ENCODE results near the gene ADAM22. TPM values are rescaled to one million over a fixed set of nuclear protein-coding genes. Genes with fewer than 3 reads are reported as not detected.
A peak's percentile ranks its signal among the peaks of the same experiment; 100 is the strongest.

Gene ADAM22
- total and polyA plus RNA-seq, 10 of the 15 experiments (the other 5 are each of a cell fraction or from before 2014, with no cell fraction given): 1.4 to 24.5 (median 7.6) TPM

GRCh38 chr7:88218836-88219605 is 285.0 kb downstream of the ADAM22 start (continued):
- peak; percentile 25; the same call in 1 of the 2 replicates for TF ChIP-seq DPF2 (IDR thresholded peaks at IDR 0.05)
- TF ChIP-seq RAD51 (IDR thresholded peaks at IDR 0.05): peak; percentile 12; the same call in 1 of the 2 replicates
- TF ChIP-seq, protein P1, sequence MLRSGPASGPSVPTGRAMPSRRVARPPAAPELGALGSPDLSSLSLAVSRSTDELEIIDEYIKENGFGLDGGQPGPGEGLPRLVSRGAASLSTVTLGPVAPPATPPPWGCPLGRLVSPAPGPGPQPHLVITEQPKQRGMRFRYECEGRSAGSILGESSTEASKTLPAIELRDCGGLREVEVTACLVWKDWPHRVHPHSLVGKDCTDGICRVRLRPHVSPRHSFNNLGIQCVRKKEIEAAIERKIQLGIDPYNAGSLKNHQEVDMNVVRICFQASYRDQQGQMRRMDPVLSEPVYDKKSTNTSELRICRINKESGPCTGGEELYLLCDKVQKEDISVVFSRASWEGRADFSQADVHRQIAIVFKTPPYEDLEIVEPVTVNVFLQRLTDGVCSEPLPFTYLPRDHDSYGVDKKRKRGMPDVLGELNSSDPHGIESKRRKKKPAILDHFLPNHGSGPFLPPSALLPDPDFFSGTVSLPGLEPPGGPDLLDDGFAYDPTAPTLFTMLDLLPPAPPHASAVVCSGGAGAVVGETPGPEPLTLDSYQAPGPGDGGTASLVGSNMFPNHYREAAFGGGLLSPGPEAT (IDR thresholded peaks at IDR 0.05; ENCODE audit: low read depth): peak; percentile 3
- TF ChIP-seq ETV6 (conservative IDR thresholded peaks at IDR 0.05 in 1 of 2, IDR thresholded peaks at IDR 0.05 in 1 of 2; ENCODE audit: borderline replicate concordance in 1 of 2, low read depth in 1 of 2): peak in 1 of 2 experiments; percentile 80; a peak in 2 of 4 replicates
- TF ChIP-seq HDAC6 (IDR thresholded peaks at IDR 0.05; ENCODE audit: unreplicated experiment): peak; percentile 56
- 0 out of 2 replicates have a peak, but pooled peaks have one; percentile 12 for TF ChIP-seq PAX5 (IDR thresholded peaks at IDR 0.05; ENCODE audit: borderline replicate concordance, low read depth, low read length)
- peak; percentile 54 for TF ChIP-seq IKZF1 (conservative IDR thresholded peaks at IDR 0.05)
- TF ChIP-seq, protein P2, sequence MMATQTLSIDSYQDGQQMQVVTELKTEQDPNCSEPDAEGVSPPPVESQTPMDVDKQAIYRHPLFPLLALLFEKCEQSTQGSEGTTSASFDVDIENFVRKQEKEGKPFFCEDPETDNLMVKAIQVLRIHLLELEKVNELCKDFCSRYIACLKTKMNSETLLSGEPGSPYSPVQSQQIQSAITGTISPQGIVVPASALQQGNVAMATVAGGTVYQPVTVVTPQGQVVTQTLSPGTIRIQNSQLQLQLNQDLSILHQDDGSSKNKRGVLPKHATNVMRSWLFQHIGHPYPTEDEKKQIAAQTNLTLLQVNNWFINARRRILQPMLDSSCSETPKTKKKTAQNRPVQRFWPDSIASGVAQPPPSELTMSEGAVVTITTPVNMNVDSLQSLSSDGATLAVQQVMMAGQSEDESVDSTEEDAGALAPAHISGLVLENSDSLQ (IDR thresholded peaks at IDR 0.05): peak; percentile 43; the same call in 1 of the 2 replicates
- peak; percentile 29; the same call in 1 of the 3 replicates for TF ChIP-seq POU2F2 (IDR thresholded peaks at IDR 0.05; ENCODE audit: borderline replicate concordance, low read depth, low read length)
- TF ChIP-seq, protein P3, sequence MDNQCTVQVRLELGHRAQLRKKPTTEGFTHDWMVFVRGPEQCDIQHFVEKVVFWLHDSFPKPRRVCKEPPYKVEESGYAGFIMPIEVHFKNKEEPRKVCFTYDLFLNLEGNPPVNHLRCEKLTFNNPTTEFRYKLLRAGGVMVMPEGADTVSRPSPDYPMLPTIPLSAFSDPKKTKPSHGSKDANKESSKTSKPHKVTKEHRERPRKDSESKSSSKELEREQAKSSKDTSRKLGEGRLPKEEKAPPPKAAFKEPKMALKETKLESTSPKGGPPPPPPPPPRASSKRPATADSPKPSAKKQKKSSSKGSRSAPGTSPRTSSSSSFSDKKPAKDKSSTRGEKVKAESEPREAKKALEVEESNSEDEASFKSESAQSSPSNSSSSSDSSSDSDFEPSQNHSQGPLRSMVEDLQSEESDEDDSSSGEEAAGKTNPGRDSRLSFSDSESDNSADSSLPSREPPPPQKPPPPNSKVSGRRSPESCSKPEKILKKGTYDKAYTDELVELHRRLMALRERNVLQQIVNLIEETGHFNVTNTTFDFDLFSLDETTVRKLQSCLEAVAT (IDR thresholded peaks at IDR 0.05): peak; percentile 97
- TF ChIP-seq CREB1 (IDR thresholded peaks at IDR 0.05; ENCODE audit: low read depth): peak; percentile 73
- TF ChIP-seq BACH1 (IDR thresholded peaks at IDR 0.05; ENCODE audit: borderline replicate concordance): 0 out of 2 replicates have a peak, but pooled peaks have one; percentile 54
- peak; percentile 84 for TF ChIP-seq CREM (IDR thresholded peaks at IDR 0.05; ENCODE audit: low read depth)
- peak; percentile 36 to 50 for TF ChIP-seq IKZF2 (IDR thresholded peaks at IDR 0.05)
- no peak for TF ChIP-seq E2F8 (IDR thresholded peaks at IDR 0.05; ENCODE audit: low read depth, partially characterized antibody)
- TF ChIP-seq SMAD5 (IDR thresholded peaks at IDR 0.05; ENCODE audit: low read depth): peak; percentile 68; the same call in 1 of the 2 replicates
- TF ChIP-seq SMC3 (IDR thresholded peaks at IDR 0.05; ENCODE audit: borderline replicate concordance, low read length): no peak
- TF ChIP-seq POLR2AphosphoS5 (IDR thresholded peaks at IDR 0.05; ENCODE audit: low read length): peak; percentile 83
- TF ChIP-seq MTA3 (IDR thresholded peaks at IDR 0.05; ENCODE audit: borderline replicate concordance, low read length): 0 out of 2 replicates have a peak, but pooled peaks have one; percentile 3
- TF ChIP-seq MEF2A (IDR thresholded peaks at IDR 0.05; ENCODE audit: insufficient read depth, low read depth, low read length): no peak
- peak; percentile 72 for TF ChIP-seq ATF7 (IDR thresholded peaks at IDR 0.05; ENCODE audit: low read depth)
- TF ChIP-seq, protein P4, sequence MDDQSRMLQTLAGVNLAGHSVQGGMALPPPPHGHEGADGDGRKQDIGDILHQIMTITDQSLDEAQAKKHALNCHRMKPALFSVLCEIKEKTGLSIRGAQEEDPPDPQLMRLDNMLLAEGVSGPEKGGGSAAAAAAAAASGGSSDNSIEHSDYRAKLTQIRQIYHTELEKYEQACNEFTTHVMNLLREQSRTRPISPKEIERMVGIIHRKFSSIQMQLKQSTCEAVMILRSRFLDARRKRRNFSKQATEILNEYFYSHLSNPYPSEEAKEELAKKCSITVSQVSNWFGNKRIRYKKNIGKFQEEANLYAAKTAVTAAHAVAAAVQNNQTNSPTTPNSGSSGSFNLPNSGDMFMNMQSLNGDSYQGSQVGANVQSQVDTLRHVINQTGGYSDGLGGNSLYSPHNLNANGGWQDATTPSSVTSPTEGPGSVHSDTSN (IDR thresholded peaks at IDR 0.05; ENCODE audit: insufficient replicate concordance, low read depth, low read length): no peak

Measured in GM12878 (cell line).